ENCODE results near the gene SLC22A1. TPM values are rescaled to one million over a fixed set of nuclear protein-coding genes. Genes with fewer than 3 reads are reported as not detected.

Gene SLC22A1
- total RNA-seq, 1 experiment from 2014 or later, result 0.98 TPM

- no peak for TF ChIP-seq TCF7L2 (IDR thresholded peaks at IDR 0.05; ENCODE audit: low read depth, low read length)
Measured at GRCh38 chr6:160131636-160132296, 10.2 kb downstream of the SLC22A1 start (continued).

GRCh38 chr6:160132297-160132637 lies 10.7 kb downstream of the SLC22A1 start:
- Histone ChIP-seq H3K9me3 (ENCODE audit: control insufficient read depth, insufficient read depth, low read depth, low read length) (no peaks in the 10 kb centered on the region), H3K27me3 (ENCODE audit: control insufficient read depth, insufficient read depth, low read length) (no peaks in the 10 kb centered on the region), H3K4me1 (ENCODE audit: control insufficient read depth, insufficient read depth, low read length) (no peaks in the 10 kb centered on the region), H3K27ac (ENCODE audit: low read length) (no peak overlapping the region), H3K4me3 (ENCODE audit: low read depth in 2 of 2, low read length in 2 of 2) (no peak overlapping the region), H3K36me3 (ENCODE audit: control insufficient read depth, insufficient read depth, low read length) (no peaks in the 10 kb centered on the region)
- in situ Hi-C loops (cut with HindIII; ENCODE audit: low pct_unique_long_range_greater_than_20kb, low sequenced_read_pairs) (no loop called here), intact Hi-C loops (cut with micrococcal nuclease; ENCODE audit: unreplicated experiment) (no loop called here)
- ATAC-seq (no peak), DNase-seq (ENCODE audit: low read depth, low spot score) (no peak)
- BruUV-seq (replicated peaks), result no TSS peak
- POLR2A ChIA-PET, result no interaction called here
- CTCF ChIA-PET, result no interaction called here
- TF ChIP-seq TCF7L2 (IDR thresholded peaks at IDR 0.05; ENCODE audit: low read depth, low read length) (no peak), REST (IDR thresholded peaks at IDR 0.05; ENCODE audit: insufficient read depth in 1 of 2, low read depth in 2 of 2, low read length in 1 of 2) (no peak), POLR2AphosphoS5 (IDR thresholded peaks at IDR 0.05; ENCODE audit: low read depth, low read length) (no peak), SIN3A (IDR thresholded peaks at IDR 0.05; ENCODE audit: borderline replicate concordance, insufficient read depth, low read depth, low read length) (no peak)

- Histone ChIP-seq H3K4me3 (ENCODE audit: low read depth in 2 of 2, low read length in 2 of 2) (no peak overlapping the region), H3K4me1 (ENCODE audit: control insufficient read depth, insufficient read depth, low read length) (no peaks in the 10 kb centered on the region), H3K9me3 (ENCODE audit: control insufficient read depth, insufficient read depth, low read depth, low read length) (no peaks in the 10 kb centered on the region), H3K36me3 (ENCODE audit: control insufficient read depth, insufficient read depth, low read length) (no peaks in the 10 kb centered on the region), H3K27ac (ENCODE audit: low read length) (no peak overlapping the region), H3K27me3 (ENCODE audit: control insufficient read depth, insufficient read depth, low read length) (no peaks in the 10 kb centered on the region)
- ChIA-PET POLR2A (no interaction called here), CTCF (no interaction called here)
- ATAC-seq (no peak), DNase-seq (ENCODE audit: low read depth, low spot score) (no peak)
- no peak for TF ChIP-seq CTCF (IDR thresholded peaks at IDR 0.05)
- no TSS peak for BruUV-seq (replicated peaks)
- intact Hi-C loops (cut with micrococcal nuclease; ENCODE audit: unreplicated experiment), result no loop called here
- in situ Hi-C loops (cut with HindIII; ENCODE audit: low pct_unique_long_range_greater_than_20kb, low sequenced_read_pairs), result no loop called here
Measured at GRCh38 chr6:160132776-160133338, 11.2 kb downstream of the SLC22A1 start.

All from Panc1 (cell line).